ENCODE measurements around the gene TAOK3. TPM values are rescaled to one million over a fixed set of nuclear protein-coding genes. Genes with fewer than 3 reads are reported as not detected.

TAOK3 gene
- total RNA-seq, 6 experiments from 2014 or later: 26.0 to 30.7 (median 28.0) TPM

GRCh38 chr12:118271770-118272417 lies 100.8 kb downstream of the TAOK3 start:
- TF ChIP-seq, protein P1, sequence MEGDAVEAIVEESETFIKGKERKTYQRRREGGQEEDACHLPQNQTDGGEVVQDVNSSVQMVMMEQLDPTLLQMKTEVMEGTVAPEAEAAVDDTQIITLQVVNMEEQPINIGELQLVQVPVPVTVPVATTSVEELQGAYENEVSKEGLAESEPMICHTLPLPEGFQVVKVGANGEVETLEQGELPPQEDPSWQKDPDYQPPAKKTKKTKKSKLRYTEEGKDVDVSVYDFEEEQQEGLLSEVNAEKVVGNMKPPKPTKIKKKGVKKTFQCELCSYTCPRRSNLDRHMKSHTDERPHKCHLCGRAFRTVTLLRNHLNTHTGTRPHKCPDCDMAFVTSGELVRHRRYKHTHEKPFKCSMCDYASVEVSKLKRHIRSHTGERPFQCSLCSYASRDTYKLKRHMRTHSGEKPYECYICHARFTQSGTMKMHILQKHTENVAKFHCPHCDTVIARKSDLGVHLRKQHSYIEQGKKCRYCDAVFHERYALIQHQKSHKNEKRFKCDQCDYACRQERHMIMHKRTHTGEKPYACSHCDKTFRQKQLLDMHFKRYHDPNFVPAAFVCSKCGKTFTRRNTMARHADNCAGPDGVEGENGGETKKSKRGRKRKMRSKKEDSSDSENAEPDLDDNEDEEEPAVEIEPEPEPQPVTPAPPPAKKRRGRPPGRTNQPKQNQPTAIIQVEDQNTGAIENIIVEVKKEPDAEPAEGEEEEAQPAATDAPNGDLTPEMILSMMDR (IDR thresholded peaks at IDR 0.05): no peak
- H3K9me3 Mint-ChIP-seq: no peaks in the 10 kb centered on the region
- H3K27ac Mint-ChIP-seq: peak overlapping the region; percentile 22; the same call in 1 of the 2 replicates
- H3K36me3 Mint-ChIP-seq (ENCODE audit: low read depth): no peaks in the 10 kb centered on the region; the same call in 1 of the 2 replicates
- H3K4me1 Mint-ChIP-seq (ENCODE audit: low read depth): peaks cover 12% of the 10 kb centered on the region
- no peaks in the 10 kb centered on the region for H3K27me3 Mint-ChIP-seq (ENCODE audit: insufficient read depth)
- H3K4me3 Mint-ChIP-seq: no peak overlapping the region
- no peak for DNase-seq

- no peaks in the 10 kb centered on the region for H3K9me3 Mint-ChIP-seq
- no peak for DNase-seq
- TF ChIP-seq, protein P1 (IDR thresholded peaks at IDR 0.05): no peak
- no peaks in the 10 kb centered on the region; the same call in 1 of the 2 replicates for H3K36me3 Mint-ChIP-seq (ENCODE audit: low read depth)
- H3K27me3 Mint-ChIP-seq (ENCODE audit: insufficient read depth): no peaks in the 10 kb centered on the region
- no peak overlapping the region for H3K4me3 Mint-ChIP-seq
- peaks cover 12% of the 10 kb centered on the region for H3K4me1 Mint-ChIP-seq (ENCODE audit: low read depth)
- H3K27ac Mint-ChIP-seq: no peak overlapping the region
Measured at GRCh38 chr12:118271183-118271582, 101.5 kb downstream of the TAOK3 start.

GRCh38 chr12:118269806-118270205 lies 102.9 kb downstream of the TAOK3 start:
- no peaks in the 10 kb centered on the region; the same call in 1 of the 2 replicates for H3K36me3 Mint-ChIP-seq (ENCODE audit: low read depth)
- TF ChIP-seq, protein P1 (IDR thresholded peaks at IDR 0.05): no peak
- H3K4me3 Mint-ChIP-seq: no peak overlapping the region
- H3K27ac Mint-ChIP-seq: no peak overlapping the region
- peaks cover 12% of the 10 kb centered on the region for H3K4me1 Mint-ChIP-seq (ENCODE audit: low read depth)
- H3K9me3 Mint-ChIP-seq: no peaks in the 10 kb centered on the region
- H3K27me3 Mint-ChIP-seq (ENCODE audit: insufficient read depth): no peaks in the 10 kb centered on the region
- DNase-seq: no peak

DNA sequence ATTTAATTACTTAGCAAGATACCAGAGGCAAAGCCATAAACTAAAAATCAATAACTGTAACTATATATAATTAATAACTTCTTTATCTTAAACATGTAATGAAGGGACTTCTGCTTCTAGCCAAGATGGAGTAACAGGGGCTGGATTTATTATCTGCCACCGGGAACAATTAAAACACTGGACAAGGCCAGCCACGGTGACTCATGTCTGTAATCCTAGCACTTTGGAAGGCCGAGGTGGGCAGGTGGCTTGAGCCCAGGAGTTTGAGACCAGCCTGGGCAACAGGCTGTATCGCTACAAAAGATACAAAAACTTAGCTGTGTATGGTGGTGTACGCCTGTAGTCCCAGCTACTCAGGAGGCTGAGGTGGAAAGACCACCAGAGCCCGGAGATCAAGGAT lies 113.6 kb downstream of the TAOK3 start:
- no peak overlapping the region for H3K4me3 Mint-ChIP-seq
- H3K27me3 Mint-ChIP-seq (ENCODE audit: insufficient read depth): no peaks in the 10 kb centered on the region
- no peak for DNase-seq
- H3K36me3 Mint-ChIP-seq (ENCODE audit: low read depth): peaks cover 30% of the 10 kb centered on the region
- no peak overlapping the region for H3K27ac Mint-ChIP-seq
- TF ChIP-seq, protein P1 (IDR thresholded peaks at IDR 0.05): no peak
- no peaks in the 10 kb centered on the region for H3K9me3 Mint-ChIP-seq
- peaks cover 2% of the 10 kb centered on the region for H3K4me1 Mint-ChIP-seq (ENCODE audit: low read depth)

DNA sequence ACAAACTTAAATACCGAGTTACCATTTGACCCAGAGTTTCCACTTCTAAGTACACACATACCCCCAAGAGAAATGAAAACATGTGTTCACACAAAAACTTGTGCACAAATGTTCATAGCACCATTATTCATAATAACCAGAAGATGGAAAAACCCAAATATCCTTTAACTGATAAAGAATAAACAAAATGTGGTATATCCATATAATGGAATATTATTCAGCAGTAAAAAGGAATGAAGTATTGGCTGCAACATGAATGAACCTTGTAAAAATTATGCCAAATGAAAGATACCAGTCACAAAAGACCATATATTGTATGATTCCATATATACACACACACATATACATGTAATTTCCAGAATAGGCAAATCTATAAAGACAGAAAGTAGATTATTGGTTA lies 116.4 kb downstream of the TAOK3 start:
- Mint-ChIP-seq H3K36me3 (ENCODE audit: low read depth) (peaks cover 23% of the 10 kb centered on the region), H3K4me1 (ENCODE audit: low read depth) (no peaks in the 10 kb centered on the region), H3K27ac (no peak overlapping the region), H3K9me3 (no peaks in the 10 kb centered on the region), H3K4me3 (no peak overlapping the region), H3K27me3 (ENCODE audit: insufficient read depth) (peaks cover 1% of the 10 kb centered on the region)
- TF ChIP-seq, protein P1 (IDR thresholded peaks at IDR 0.05): no peak
- no peak for DNase-seq
